Tibial nerve (tissue), 4 donors: Measurements from ENCODE around the gene PTPN7. TPM values are rescaled to one million over a fixed set of nuclear protein-coding genes. Genes with fewer than 3 reads are reported as not detected.

Experiments used
- DNase-seq, 2 donors: peaks; one replicate each; pipeline ENCODE4 v3.0.0-alpha.2; 2019; ENCODE audit warnings: low spot score in 2 of 2
- H3K27ac ChIP-seq, 4 donors: fragments of 200-600 bp; sonication (generic) in 3 of 4; one replicate each; pipeline ENCODE4 v1.5.1; 2017 to 2019; ENCODE audit warnings: mild to moderate bottlenecking in 1 of 4
- H3K27me3 ChIP-seq, 2 donors: fragments of 200-600 bp; sonication (generic) in 1 of 2; one replicate each; pipeline versions ENCODE4 v1.5.1 to v1.6.0; 2017 to 2019
- H3K36me3 ChIP-seq, 3 donors: fragments of 200-600 bp; sonication (generic); one replicate each; pipeline ENCODE4 v1.5.1; 2018 to 2019
- H3K4me1 ChIP-seq, 4 donors: fragments of 200-600 bp; sonication (generic) in 3 of 4; one replicate each; pipeline ENCODE4 v1.5.1; 2017 to 2019
- H3K4me3 ChIP-seq, 4 donors: fragments of 200-600 bp; sonication (generic) in 3 of 4; one replicate each; pipeline ENCODE4 v1.5.1; 2017 to 2019; ENCODE audit warnings: mild to moderate bottlenecking in 1 of 4, moderate library complexity in 1 of 4
- H3K9me3 ChIP-seq, 4 donors: fragments of 200-600 bp; sonication (generic) in 3 of 4; one replicate each; pipeline ENCODE4 v1.5.1; 2017 to 2019
- EP300 ChIP-seq, 2 donors: sonication (generic); formaldehyde crosslinking; IDR thresholded peaks; one replicate each; pipeline ENCODE4 v1.6.1; 2017; ENCODE audit warnings: antibody characterized with exemption in 2 of 2, mild to moderate bottlenecking in 1 of 2
- POLR2A ChIP-seq, 2 donors: fragments of 450-650 bp; IDR thresholded peaks; one replicate each; pipeline ENCODE4 v1.6.1; 2017; ENCODE audit warnings: antibody characterized with exemption in 2 of 2, mild to moderate bottlenecking in 2 of 2, moderate library complexity in 2 of 2
- WGBS, 2 donors: methylation state at CpG; one replicate each; pipeline ENCODE4 v1.1.5; 2018; 5-methylcytosine and 5-hydroxymethylcytosine counted together
- total RNA-seq, 4 donors: library from RNA; depleted of rRNA; stranded (reverse); fragments of >200 nt; gene quantifications; one replicate each; pipeline ENCODE4 v1.1.0, GENCODE V29; 2016
- TF ChIP-seq, protein P1 (sequence below), 5 experiments: fragments of 200-600 bp in 3 of 5; fragments of 450-650 bp in 2 of 5; sonication (generic) in 3 of 5; IDR thresholded peaks; one replicate each; pipeline ENCODE4 v1.5.1; 2016 to 2019; ENCODE audit warnings: antibody characterized with exemption in 5 of 5, mild to moderate bottlenecking in 3 of 5, moderate library complexity in 2 of 5

The PTPN7 gene
- total RNA-seq, 4 donors from 2014 or later, result 1.2 to 13.8 (median 6.8) TPM

DNA sequence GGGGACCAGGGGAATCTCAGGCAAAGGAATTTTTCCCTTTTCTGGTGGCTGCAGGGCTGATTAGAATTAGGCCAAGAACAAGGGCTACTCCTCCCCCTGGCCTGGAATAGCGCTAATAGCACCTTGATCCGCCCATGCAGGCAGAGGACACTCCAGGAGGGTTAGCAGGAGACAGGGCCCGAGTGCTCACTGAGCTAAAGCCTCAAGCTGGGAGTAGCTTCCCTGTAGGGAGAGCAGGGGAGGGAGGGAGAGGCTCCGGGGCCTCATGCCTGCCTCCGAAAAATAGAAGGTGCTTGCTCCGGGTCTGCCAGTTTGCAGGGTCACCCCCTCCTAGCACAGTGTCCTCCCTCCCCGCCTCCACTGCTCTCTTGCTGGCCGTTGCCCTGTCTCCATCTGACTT lies 3.8 kb downstream of the PTPN7 start:
- Histone ChIP-seq H3K4me3 (no peak overlapping the region), H3K27ac (no peak overlapping the region), H3K36me3 (no peaks in the 10 kb centered on the region), H3K4me1 (peaks cover 0 to 27% (median 4%) of the 10 kb centered on the region in 4 donors), H3K9me3 (no peaks in the 10 kb centered on the region), H3K27me3 (no peaks in the 10 kb centered on the region)
- no peak for TF ChIP-seq EP300 (IDR thresholded peaks at IDR 0.05)
- TF ChIP-seq, protein P1, sequence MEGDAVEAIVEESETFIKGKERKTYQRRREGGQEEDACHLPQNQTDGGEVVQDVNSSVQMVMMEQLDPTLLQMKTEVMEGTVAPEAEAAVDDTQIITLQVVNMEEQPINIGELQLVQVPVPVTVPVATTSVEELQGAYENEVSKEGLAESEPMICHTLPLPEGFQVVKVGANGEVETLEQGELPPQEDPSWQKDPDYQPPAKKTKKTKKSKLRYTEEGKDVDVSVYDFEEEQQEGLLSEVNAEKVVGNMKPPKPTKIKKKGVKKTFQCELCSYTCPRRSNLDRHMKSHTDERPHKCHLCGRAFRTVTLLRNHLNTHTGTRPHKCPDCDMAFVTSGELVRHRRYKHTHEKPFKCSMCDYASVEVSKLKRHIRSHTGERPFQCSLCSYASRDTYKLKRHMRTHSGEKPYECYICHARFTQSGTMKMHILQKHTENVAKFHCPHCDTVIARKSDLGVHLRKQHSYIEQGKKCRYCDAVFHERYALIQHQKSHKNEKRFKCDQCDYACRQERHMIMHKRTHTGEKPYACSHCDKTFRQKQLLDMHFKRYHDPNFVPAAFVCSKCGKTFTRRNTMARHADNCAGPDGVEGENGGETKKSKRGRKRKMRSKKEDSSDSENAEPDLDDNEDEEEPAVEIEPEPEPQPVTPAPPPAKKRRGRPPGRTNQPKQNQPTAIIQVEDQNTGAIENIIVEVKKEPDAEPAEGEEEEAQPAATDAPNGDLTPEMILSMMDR (IDR thresholded peaks at IDR 0.05), result no peak
- TF ChIP-seq POLR2A (IDR thresholded peaks at IDR 0.05), result no peak
- WGBS, 2 donors, result 85 to 87% methylated on average over 5 to 8 of the region's 8 CpGs
- DNase-seq, result no peak

DNA sequence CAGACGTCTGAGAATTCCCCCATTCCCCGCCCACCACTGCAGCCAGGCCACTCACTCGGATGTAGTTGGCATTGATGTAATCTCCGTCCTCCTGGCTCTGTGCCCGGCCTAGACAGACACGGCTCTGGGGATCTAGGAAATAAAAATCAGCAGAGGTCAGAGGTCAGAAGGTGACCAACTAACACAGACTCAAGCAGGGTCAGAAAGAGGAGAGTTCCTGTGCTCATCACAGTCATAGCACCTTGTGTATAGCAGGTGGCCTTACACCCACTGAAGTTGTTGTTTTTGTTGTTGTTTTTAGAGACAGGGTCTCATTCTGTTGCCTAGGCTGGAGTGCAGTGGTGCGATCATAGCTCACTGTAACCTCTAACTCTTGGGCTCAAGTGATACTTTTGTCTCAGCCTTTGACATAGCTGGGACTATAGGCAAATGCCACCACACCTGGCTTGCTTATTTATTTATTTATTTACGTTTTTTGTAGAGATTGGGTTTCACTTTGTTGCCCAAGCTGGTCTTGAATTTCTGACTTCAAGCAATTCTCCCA lies 4.9 kb downstream of the PTPN7 start:
- Histone ChIP-seq H3K9me3 (no peaks in the 10 kb centered on the region), H3K4me3 (no peak overlapping the region), H3K27ac (no peak overlapping the region), H3K36me3 (no peaks in the 10 kb centered on the region), H3K27me3 (no peaks in the 10 kb centered on the region), H3K4me1 (peaks cover 0 to 17% (median 0%) of the 10 kb centered on the region in 4 donors)
- no peak for DNase-seq
- TF ChIP-seq EP300 (IDR thresholded peaks at IDR 0.05), result no peak
- TF ChIP-seq, protein P1 (IDR thresholded peaks at IDR 0.05), result no peak
- TF ChIP-seq POLR2A (IDR thresholded peaks at IDR 0.05), result no peak
- WGBS, 2 donors, result 21 to 27% methylated on average over 8 of the region's 8 CpGs

DNA sequence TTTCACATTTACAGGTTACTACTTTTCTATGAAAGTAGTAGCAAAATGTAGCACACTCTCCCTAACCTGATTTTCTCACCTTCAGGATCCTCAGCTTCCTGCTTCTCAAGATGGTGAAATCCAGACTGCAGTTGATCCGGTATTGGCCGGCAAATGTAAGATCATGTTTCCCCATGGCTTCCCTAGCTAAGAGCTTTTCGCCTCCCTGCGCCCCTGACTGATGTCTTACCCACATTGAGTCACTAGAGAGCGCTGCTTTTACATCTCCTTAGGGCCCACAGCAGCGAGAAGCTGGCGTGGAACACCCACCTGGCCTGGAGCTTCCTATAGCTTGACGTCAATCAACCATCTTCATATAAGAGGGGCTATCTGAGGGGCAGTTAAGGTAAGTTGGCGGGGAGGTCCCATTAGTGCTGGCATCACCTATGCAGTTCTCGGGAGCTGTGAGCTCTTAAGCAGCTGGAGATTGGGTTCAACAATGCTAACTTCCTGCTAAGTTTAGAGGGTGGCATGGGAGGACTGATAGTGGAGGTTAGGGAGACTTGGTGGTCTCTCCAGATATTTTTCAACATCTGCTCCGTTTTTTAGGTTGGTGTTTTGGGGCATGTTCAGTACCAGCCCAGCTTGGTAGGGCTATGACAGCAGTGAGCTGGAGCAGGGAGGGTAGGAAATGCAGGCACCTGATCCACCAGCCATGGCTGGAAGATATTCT lies 5.5 kb downstream of the PTPN7 start:
- DNase-seq, result no peak
- no peaks in the 10 kb centered on the region for H3K9me3 ChIP-seq
- H3K27me3 ChIP-seq, result no peaks in the 10 kb centered on the region
- no peaks in the 10 kb centered on the region for H3K36me3 ChIP-seq
- TF ChIP-seq POLR2A (IDR thresholded peaks at IDR 0.05) (no peak), EP300 (IDR thresholded peaks at IDR 0.05) (no peak)
- TF ChIP-seq, protein P1 (IDR thresholded peaks at IDR 0.05), result peak in 3 of 5 experiments; percentile 25 to 47 (median 27)
- WGBS, 2 donors, result 36 to 40% methylated on average over 11 of the region's 11 CpGs
- H3K27ac ChIP-seq, result no peak overlapping the region
- no peak overlapping the region for H3K4me3 ChIP-seq
- peaks cover 0 to 11% (median 0%) of the 10 kb centered on the region in 4 donors for H3K4me1 ChIP-seq

DNA sequence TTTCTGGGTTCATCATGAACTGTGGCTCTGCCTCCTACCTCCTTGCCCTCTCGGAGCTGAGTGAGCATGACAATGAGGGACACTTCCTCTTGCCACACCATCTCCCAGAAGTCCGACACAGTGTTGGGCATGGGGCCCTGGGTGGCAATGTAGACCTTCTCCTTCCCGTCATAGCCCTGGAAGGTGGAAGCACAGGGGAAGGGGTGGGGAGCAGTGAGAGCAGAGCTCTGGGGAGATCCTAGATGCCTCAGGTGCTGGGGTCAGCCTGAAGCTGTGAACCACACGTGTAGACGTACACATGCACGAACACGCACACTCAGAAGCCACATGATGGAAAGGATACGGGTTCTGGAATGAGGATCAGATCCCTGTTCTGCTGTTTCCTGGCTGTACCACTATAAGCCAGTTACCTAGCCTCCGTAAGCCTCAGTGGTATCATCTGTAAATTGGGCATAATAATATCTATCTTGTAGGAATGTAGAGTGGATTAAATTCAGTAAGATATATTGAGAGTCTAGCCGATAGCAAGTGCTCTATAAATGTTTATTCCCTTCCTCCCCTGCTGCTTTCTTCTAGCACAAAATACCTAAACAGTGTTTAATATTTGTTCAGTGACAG lies 6.1 kb downstream of the PTPN7 start:
- Histone ChIP-seq H3K27me3 (no peaks in the 10 kb centered on the region), H3K4me3 (no peak overlapping the region), H3K36me3 (no peaks in the 10 kb centered on the region), H3K4me1 (peaks cover 0 to 10% (median 0%) of the 10 kb centered on the region in 4 donors), H3K27ac (no peak overlapping the region), H3K9me3 (no peaks in the 10 kb centered on the region)
- TF ChIP-seq POLR2A (IDR thresholded peaks at IDR 0.05), result no peak
- no peak for DNase-seq
- 86 to 87% methylated on average over 10 of the region's 10 CpGs for WGBS, 2 donors

DNA sequence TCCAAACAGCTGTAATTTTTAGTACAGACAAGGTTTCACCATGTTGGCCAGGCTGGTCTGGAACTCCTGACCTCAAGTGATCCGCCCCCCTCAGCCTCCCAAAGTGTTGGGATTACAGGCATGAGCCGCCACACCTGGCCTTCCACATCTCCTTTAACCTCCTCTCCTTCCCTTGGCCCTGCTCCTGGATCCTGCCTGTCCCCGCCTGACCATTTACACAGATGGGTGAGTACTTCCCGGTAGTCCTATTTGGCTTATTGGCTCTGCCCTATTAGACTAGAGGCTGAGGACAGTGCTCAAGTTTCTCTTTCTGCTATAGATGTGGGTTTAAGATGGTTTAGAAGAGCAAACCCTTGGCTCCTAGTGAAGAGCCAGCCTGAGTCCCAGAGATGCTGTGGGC lies 7.1 kb downstream of the PTPN7 start:
- H3K9me3 ChIP-seq, result no peaks in the 10 kb centered on the region
- no peak for TF ChIP-seq EP300 (IDR thresholded peaks at IDR 0.05)
- H3K36me3 ChIP-seq, result no peaks in the 10 kb centered on the region
- H3K27me3 ChIP-seq, result no peaks in the 10 kb centered on the region
- no peak overlapping the region for H3K27ac ChIP-seq
- H3K4me3 ChIP-seq, result no peak overlapping the region
- 80 to 82% methylated on average over 4 of the region's 4 CpGs for WGBS, 2 donors
- H3K4me1 ChIP-seq, result peaks cover 0 to 10% (median 0%) of the 10 kb centered on the region in 4 donors
- DNase-seq, result no peak

DNA sequence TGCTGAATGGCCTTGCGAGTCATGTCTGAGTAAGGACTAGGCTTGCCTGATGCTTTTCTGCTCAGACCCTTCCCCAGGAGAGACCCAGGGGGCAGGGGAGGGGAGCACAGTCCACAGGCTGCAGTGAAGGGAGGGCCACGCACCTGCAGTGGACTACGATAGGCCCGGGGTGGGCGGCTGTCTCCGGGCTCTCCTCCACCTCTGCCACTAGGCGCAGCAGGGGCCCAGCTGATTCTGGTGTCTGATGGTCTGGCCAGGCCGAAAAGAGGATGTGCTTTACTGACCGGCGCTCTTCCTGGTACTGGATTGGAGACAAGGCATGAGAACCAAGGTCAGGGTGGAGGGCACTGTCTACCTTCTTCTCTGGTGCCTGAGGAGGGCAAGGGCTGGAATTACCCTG lies 8.0 kb downstream of the PTPN7 start:
- no peak for DNase-seq
- Histone ChIP-seq H3K27ac (no peak overlapping the region), H3K36me3 (no peaks in the 10 kb centered on the region), H3K4me3 (no peak overlapping the region), H3K27me3 (no peaks in the 10 kb centered on the region), H3K4me1 (peaks cover 0 to 10% (median 0%) of the 10 kb centered on the region in 4 donors), H3K9me3 (no peaks in the 10 kb centered on the region)
- WGBS, 2 donors, result 72 to 100% methylated on average over 3 to 7 of the region's 10 CpGs
- TF ChIP-seq, protein P1 (IDR thresholded peaks at IDR 0.05), result no peak
- TF ChIP-seq EP300 (IDR thresholded peaks at IDR 0.05) (no peak), POLR2A (IDR thresholded peaks at IDR 0.05) (no peak)
